ENCODE data around the gene FBXL12.
A peak's percentile ranks its signal among the peaks of the same experiment; 100 is the strongest.

FBXL12 gene

GRCh38 chr19:9808855-9809824 lies 9.7 kb downstream of the FBXL12 start:
- CTCF ChIA-PET, result interaction anchor here (0.8 to 1.5 kb wide), 2 partner anchors 10 to 13 kb away, joined by 3 to 4 read pairs; no protein-coding TSS in a partner anchor
- no peak for TF ChIP-seq CTCF (IDR thresholded peaks at IDR 0.05; ENCODE audit: control extremely low read depth, extremely low read depth, low read depth, missing control alignments)
- no peak for DNase-seq (ENCODE audit: extremely low spot score)
- POLR2A ChIA-PET, result interaction anchor here (0.9 kb wide), 1 partner anchor 9 kb away, joined by 4 read pairs; the partner anchor contains the start of gene FBXL12

- ChIA-PET CTCF (interaction anchor here (1.1 to 3.1 kb wide), 2 partner anchors 11 to 13 kb away, joined by 3 to 18 read pairs; no protein-coding TSS in a partner anchor), POLR2A (no interaction called here)
- DNase-seq (ENCODE audit: extremely low spot score), result no peak
- TF ChIP-seq CTCF (IDR thresholded peaks at IDR 0.05; ENCODE audit: control extremely low read depth, extremely low read depth, low read depth, missing control alignments), result no peak
Measured at GRCh38 chr19:9806803-9807202, 12.1 kb downstream of the FBXL12 start.

GRCh38 chr19:9801976-9802375 lies 16.9 kb downstream of the FBXL12 start:
- CTCF ChIA-PET, result no interaction called here
- POLR2A ChIA-PET, result no interaction called here
- no peak for TF ChIP-seq CTCF (IDR thresholded peaks at IDR 0.05; ENCODE audit: control extremely low read depth, extremely low read depth, low read depth, missing control alignments)
- no peak for DNase-seq (ENCODE audit: extremely low spot score)

GRCh38 chr19:9799162-9799561 lies 19.7 kb downstream of the FBXL12 start:
- TF ChIP-seq CTCF (IDR thresholded peaks at IDR 0.05; ENCODE audit: control extremely low read depth, extremely low read depth, low read depth, missing control alignments), result no peak
- ChIA-PET CTCF (interaction anchor here (1.1 to 2.8 kb wide), 3 partner anchors 10 to 594 kb away, joined by 4 to 11 read pairs (median 10); no protein-coding TSS in a partner anchor), POLR2A (interaction anchor here (0.5 kb wide), 1 partner anchor 20 kb away, joined by 9 read pairs; the partner anchor contains the start of gene FBXL12)
- no peak for DNase-seq (ENCODE audit: extremely low spot score)

- POLR2A ChIA-PET, result no interaction called here
- TF ChIP-seq CTCF (IDR thresholded peaks at IDR 0.05; ENCODE audit: control extremely low read depth, extremely low read depth, low read depth, missing control alignments), result no peak
- no peak for DNase-seq (ENCODE audit: extremely low spot score)
- CTCF ChIA-PET, result interaction anchor here (1.0 to 3.4 kb wide), 5 partner anchors 29 to 593 kb away, joined by 3 to 30 read pairs (median 10); partner anchors contain the start of gene ZNF846
Measured at GRCh38 chr19:9797871-9798270, 21.0 kb downstream of the FBXL12 start.

GRCh38 chr19:9796113-9796773 lies 22.6 kb downstream of the FBXL12 start:
- peak; percentile 81 for TF ChIP-seq CTCF (IDR thresholded peaks at IDR 0.05; ENCODE audit: control extremely low read depth, extremely low read depth, low read depth, missing control alignments)
- ChIA-PET CTCF (interaction anchor here (0.7 to 3.4 kb wide), 21 partner anchors 8 to 591 kb away, joined by 3 to 30 read pairs (median 4); partner anchors contain the start of genes PIN1, UBL5, ZNF266 and ZNF562), POLR2A (no interaction called here)
- DNase-seq (ENCODE audit: extremely low spot score), result peak; percentile 70

Data from GM10248 (cell line).